ENCODE results near the gene SH3RF1.

The SH3RF1 gene

DNA sequence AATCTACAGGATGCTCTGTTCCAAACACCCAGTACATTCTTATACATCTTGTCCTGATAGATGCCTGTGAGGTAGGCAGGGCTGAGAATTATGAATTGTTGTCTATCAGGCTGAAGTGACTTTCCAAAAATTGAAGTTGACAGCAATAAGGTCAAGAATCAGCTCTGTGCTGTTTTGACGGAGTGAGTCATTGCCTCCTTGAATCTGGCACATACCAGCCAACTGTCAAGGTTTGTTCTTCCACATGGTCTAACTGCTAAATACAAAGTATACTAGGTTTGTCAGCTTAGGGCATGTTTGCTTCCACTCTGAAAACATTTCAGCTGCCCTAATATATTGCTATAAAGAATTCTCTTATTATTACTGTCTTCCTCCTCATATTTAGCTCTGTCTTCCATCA lies 32.3 kb downstream of the SH3RF1 start:
- TF ChIP-seq, protein P1, sequence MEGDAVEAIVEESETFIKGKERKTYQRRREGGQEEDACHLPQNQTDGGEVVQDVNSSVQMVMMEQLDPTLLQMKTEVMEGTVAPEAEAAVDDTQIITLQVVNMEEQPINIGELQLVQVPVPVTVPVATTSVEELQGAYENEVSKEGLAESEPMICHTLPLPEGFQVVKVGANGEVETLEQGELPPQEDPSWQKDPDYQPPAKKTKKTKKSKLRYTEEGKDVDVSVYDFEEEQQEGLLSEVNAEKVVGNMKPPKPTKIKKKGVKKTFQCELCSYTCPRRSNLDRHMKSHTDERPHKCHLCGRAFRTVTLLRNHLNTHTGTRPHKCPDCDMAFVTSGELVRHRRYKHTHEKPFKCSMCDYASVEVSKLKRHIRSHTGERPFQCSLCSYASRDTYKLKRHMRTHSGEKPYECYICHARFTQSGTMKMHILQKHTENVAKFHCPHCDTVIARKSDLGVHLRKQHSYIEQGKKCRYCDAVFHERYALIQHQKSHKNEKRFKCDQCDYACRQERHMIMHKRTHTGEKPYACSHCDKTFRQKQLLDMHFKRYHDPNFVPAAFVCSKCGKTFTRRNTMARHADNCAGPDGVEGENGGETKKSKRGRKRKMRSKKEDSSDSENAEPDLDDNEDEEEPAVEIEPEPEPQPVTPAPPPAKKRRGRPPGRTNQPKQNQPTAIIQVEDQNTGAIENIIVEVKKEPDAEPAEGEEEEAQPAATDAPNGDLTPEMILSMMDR (conservative IDR thresholded peaks at IDR 0.05; ENCODE audit: control insufficient read depth, insufficient read depth, low read depth, low read length): no peak
- peak; percentile 69 for DNase-seq (ENCODE audit: low read depth)
- no peak overlapping the region for H3K4me3 ChIP-seq (ENCODE audit: control insufficient read depth, low read depth, low read length)

DNA sequence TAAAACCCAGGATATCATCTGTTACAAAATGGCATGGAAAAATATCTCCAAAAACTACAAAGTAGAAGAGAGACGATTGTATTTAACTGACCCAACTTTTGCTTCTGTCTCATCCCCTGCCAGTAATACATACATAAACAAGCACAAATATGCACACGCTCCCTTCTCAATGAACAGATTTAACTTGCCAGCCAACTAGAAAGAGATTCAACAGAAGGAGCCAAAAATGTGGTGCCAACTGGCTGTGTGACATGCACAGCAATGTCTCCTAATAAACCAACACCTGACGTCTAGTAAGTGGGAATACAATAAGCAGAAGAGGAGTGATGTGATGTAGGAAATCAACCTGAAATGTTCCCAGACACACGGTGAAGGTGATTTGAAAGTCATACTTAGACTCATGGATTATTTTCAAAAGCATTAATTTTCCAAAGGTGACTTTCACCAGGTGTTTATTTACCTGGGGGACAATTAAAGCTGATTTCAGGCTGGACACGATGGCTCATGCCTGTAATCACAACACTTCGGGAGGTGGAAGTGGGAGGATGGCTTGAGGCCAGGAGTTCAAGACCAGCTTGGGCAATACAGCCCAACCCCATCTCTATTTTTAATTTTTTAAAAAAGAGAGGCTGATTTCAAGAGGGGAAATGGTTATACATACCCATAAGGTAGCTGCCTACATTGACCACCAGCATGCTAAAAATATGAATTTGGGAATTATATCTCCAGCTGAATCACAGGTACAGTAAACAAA lies 33.7 kb downstream of the SH3RF1 start:
- no peak overlapping the region for H3K4me3 ChIP-seq (ENCODE audit: control insufficient read depth, low read depth, low read length)
- DNase-seq (ENCODE audit: low read depth): no peak
- TF ChIP-seq, protein P1 (conservative IDR thresholded peaks at IDR 0.05; ENCODE audit: control insufficient read depth, insufficient read depth, low read depth, low read length): no peak

DNA sequence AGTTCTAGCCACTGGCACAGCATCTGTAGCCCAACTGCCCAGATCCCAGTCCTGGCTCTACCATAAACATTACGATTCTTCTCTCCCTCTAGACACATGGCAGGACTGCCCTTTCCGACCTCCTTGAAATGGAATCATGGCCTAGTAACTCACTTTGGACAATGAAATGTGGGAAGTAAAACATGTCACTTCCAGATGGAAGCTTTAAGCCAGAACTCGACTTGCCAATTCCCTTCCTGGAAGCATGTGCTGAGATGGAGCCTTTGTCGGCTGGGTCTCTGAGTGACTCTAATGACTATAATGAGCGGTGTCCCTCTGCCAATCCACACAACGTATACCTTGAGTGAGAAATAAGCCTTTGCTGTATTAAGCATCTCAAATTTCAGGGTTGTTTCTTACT lies 34.7 kb downstream of the SH3RF1 start:
- DNase-seq (ENCODE audit: low read depth): no peak
- TF ChIP-seq, protein P1 (conservative IDR thresholded peaks at IDR 0.05; ENCODE audit: control insufficient read depth, insufficient read depth, low read depth, low read length): no peak
- H3K4me3 ChIP-seq (ENCODE audit: control insufficient read depth, low read depth, low read length): no peak overlapping the region

DNA sequence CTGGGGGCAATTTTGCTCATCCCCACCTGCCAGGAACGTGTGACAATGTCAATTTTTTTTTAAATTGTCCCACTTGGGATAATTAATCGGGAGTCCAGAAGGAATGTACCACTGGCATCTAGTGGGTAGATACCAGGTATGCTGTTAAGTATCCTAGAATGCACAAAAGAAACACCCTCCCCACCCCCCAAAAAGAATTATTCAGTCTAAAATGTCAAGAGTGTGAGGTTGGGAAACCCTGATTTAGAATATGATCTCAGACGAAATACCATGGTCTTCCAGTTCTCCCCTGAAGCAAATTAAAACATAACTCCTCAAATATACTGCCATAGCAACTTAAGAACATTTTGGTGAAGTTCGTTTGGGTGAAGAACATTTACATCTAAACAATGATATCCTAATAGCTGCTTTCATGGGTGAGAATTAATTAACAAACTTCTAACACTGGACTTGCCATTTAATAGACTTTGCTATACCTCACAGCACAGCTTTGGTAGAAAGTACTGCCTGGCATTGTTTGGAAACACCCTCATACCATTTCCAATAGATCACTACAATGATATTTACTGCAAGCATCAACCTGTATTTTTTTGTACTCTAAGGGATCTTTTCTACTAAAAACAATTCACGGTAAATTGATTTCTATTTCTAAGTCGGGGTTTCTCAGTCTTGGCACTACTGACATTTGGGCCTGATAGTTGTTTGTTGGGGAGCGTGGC lies 36.5 kb downstream of the SH3RF1 start:
- TF ChIP-seq, protein P1 (conservative IDR thresholded peaks at IDR 0.05; ENCODE audit: control insufficient read depth, insufficient read depth, low read depth, low read length): no peak
- DNase-seq (ENCODE audit: low read depth): no peak
- H3K4me3 ChIP-seq (ENCODE audit: control insufficient read depth, low read depth, low read length): no peak overlapping the region

DNA sequence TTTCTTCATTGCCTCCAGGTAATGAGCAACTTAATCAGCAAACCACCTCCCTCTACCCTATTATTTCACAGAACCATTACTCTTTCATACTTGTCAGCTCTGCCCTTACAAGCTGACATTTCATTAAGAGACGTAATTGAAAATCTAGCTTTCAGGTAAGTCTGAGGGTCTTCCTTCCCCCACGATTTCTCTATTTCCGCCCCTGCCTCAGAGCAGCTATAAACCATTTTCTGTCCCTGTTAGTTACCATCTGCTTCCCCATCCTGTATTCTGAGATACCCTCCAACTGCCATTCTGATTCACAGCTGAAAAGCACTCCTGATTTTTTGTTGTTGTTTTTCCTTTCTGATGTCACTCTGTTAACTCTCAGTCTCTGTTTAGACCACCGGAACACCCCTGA lies 37.1 kb downstream of the SH3RF1 start:
- DNase-seq (ENCODE audit: low read depth): no peak
- H3K4me3 ChIP-seq (ENCODE audit: control insufficient read depth, low read depth, low read length): no peak overlapping the region
- TF ChIP-seq, protein P1 (conservative IDR thresholded peaks at IDR 0.05; ENCODE audit: control insufficient read depth, insufficient read depth, low read depth, low read length): no peak

DNA sequence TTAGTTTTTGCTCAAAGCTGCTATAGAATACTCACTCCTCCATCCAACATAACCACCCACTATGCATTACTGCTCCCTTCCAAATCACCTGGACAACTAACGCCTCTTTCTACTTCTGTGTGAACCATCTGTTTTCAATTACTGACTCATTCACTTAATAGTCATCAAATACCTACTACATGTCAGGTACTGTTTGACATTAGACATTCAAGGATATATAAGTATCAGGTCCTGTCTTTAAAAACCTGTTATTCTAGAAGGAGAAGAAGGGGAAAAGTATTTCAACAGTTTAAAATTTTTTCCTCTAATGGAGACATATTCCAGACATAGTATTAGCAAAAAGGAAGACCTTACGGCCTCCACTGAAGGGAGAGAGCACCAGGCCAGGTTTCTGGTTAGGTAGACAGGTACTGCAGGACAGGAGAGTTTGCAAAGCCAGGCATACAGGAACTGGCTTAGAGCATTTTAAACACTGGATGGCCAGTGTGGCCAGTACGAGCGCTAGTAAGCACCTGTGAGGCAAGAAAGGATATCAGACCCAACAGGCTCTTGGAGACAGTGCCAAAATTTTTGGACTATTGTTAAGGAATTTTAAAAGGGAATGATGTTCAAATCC lies 39.0 kb downstream of the SH3RF1 start:
- TF ChIP-seq, protein P1 (conservative IDR thresholded peaks at IDR 0.05; ENCODE audit: control insufficient read depth, insufficient read depth, low read depth, low read length): no peak
- no peak overlapping the region for H3K4me3 ChIP-seq (ENCODE audit: control insufficient read depth, low read depth, low read length)

More for the DNA sequence above, 39.0 kb downstream of the SH3RF1 start:
- DNase-seq (ENCODE audit: low read depth): no peak

Measured in fibroblast of mammary gland (primary cell).